ENCODE data around the gene GABRR1.

- TF ChIP-seq CTCF (IDR thresholded peaks at IDR 0.05) (no peak), POLR2A (IDR thresholded peaks at IDR 0.05) (no peak), POLR2AphosphoS5 (IDR thresholded peaks at IDR 0.05) (no peak)
Observed at GRCh38 chr6:89200706-89201215, 16.4 kb downstream of the GABRR1 start.

All from breast epithelium (tissue), 3 donors.